ENCODE data around the gene PLCB1. TPM values are rescaled to one million over a fixed set of nuclear protein-coding genes. Genes with fewer than 3 reads are reported as not detected.

The PLCB1 gene
- total and polyA plus RNA-seq, 2 of the 4 experiments (the other 2 are of a cell fraction) = 5.6 to 16.1 TPM

GRCh38 chr20:8326191-8326590 is 194.1 kb downstream of the PLCB1 start:
- no peaks in the 10 kb centered on the region for H3K36me3 ChIP-seq (ENCODE audit: control insufficient read depth, insufficient read depth, low read length)
- peak; percentile 46 for ATAC-seq (ENCODE audit: low read depth)
- H4K20me1 ChIP-seq (ENCODE audit: insufficient read depth, low read length) = no peaks in the 10 kb centered on the region
- H3K27ac ChIP-seq (ENCODE audit: insufficient read depth, low read length) = no peak overlapping the region
- no peak overlapping the region for H3K9ac ChIP-seq (ENCODE audit: low read depth, low read length)
- no peak overlapping the region for H2AFZ ChIP-seq (replicated peaks; ENCODE audit: low read length, poor library complexity)
- no peak overlapping the region for H3K56ac ChIP-seq (ENCODE audit: extremely low read depth, insufficient read depth, low read length)
- no peak overlapping the region for H3K4me2 ChIP-seq (ENCODE audit: low read depth, low read length)
- no peak overlapping the region for H3K18ac ChIP-seq (ENCODE audit: low read depth, low read length)
- no peak overlapping the region for H2AK5ac ChIP-seq (ENCODE audit: low read depth, low read length)
- no peak overlapping the region for H4K8ac ChIP-seq (ENCODE audit: low read depth in 2 of 2, low read length in 2 of 2)
- no peak overlapping the region for H3K4me3 ChIP-seq (ENCODE audit: insufficient read depth, low read depth, low read length)
- H4K5ac ChIP-seq (ENCODE audit: low read depth, low read length) = no peak overlapping the region
- no peak overlapping the region for H2BK120ac ChIP-seq (ENCODE audit: low read depth, low read length)
- H2AK9ac ChIP-seq (replicated peaks; ENCODE audit: low read depth, low read length, poor library complexity) = no peak overlapping the region
- H4K91ac ChIP-seq (ENCODE audit: insufficient read depth, low read depth, low read length) = no peak overlapping the region
- in situ Hi-C loops (cut with MboI; ENCODE audit: low sequenced_read_pairs) (no loop called here), dilution Hi-C loops (cut with HindIII; ENCODE audit: low sequenced_read_pairs, unreplicated experiment) (no loop called here), intact Hi-C loops (cut with micrococcal nuclease) (no loop called here)
- no TSS peak for BruUV-seq (replicated peaks)
- no peak overlapping the region for H2BK15ac ChIP-seq (ENCODE audit: low read depth, low read length)
- H2BK5ac ChIP-seq (ENCODE audit: low read depth, low read length, poor library complexity, severe bottlenecking) = no peak overlapping the region
- no peak overlapping the region for H3K23ac ChIP-seq (ENCODE audit: low read depth, low read length)
- no peaks in the 10 kb centered on the region for H3K9me1 ChIP-seq (ENCODE audit: insufficient read depth, low read length)
- H3K4me1 ChIP-seq (ENCODE audit: control insufficient read depth, insufficient read depth, low read length) = no peaks in the 10 kb centered on the region
- H2BK20ac ChIP-seq (ENCODE audit: low read depth, low read length) = no peak overlapping the region
- ChIA-PET POLR2A (ENCODE audit: unreplicated experiment) (no interaction called here), CTCF (no interaction called here)
- H3K14ac ChIP-seq (replicated peaks; ENCODE audit: low read depth, low read length) = no peak overlapping the region
- H3K79me1 ChIP-seq (ENCODE audit: low read depth in 1 of 2, low read length in 2 of 2) = peaks cover 0 to 6% of the 10 kb centered on the region in 2 experiments; a peak in 2 of 4 replicates
- H3K4ac ChIP-seq (ENCODE audit: low read depth, low read length) = no peak overlapping the region
- H3K9me3 ChIP-seq (ENCODE audit: control insufficient read depth, insufficient read depth, low read length) = no peaks in the 10 kb centered on the region
- DNase-seq = no peak
- no CpG with 5 or more reads among the region's 3 CpGs for WGBS, 2 experiments (ENCODE audit: extremely low coverage in 2 of 2, insufficient read length in 1 of 2)
- TF ChIP-seq SMC3 (IDR thresholded peaks at IDR 0.05; ENCODE audit: low read depth, low read length) (no peak), CTCF (conservative IDR thresholded peaks at IDR 0.05; ENCODE audit: low read depth, low read length) (no peak), CEBPB (IDR thresholded peaks at IDR 0.05; ENCODE audit: low read depth, low read length) (no peak), MAZ (IDR thresholded peaks at IDR 0.05; ENCODE audit: borderline replicate concordance, low read depth, low read length) (no peak), POLR2A (IDR thresholded peaks at IDR 0.05; ENCODE audit: low read depth, low read length) (no peak), RFX5 (IDR thresholded peaks at IDR 0.05; ENCODE audit: low read depth, low read length) (no peak), RCOR1 (IDR thresholded peaks at IDR 0.05; ENCODE audit: insufficient replicate concordance, low read length) (no peak), CHD1 (IDR thresholded peaks at IDR 0.05; ENCODE audit: low read depth, low read length) (no peak), NFE2L2 (IDR thresholded peaks at IDR 0.05; ENCODE audit: low read depth, low read length) (no peak), BHLHE40 (IDR thresholded peaks at IDR 0.05; ENCODE audit: low read depth, low read length) (no peak), MAFK (IDR thresholded peaks at IDR 0.05; ENCODE audit: low read depth, low read length) (no peak), RAD21 (IDR thresholded peaks at IDR 0.05; ENCODE audit: low read length) (no peak), MXI1 (IDR thresholded peaks at IDR 0.05; ENCODE audit: borderline replicate concordance, low read depth, low read length) (no peak), FOS (IDR thresholded peaks at IDR 0.05; ENCODE audit: low read depth, low read length) (no peak)
- TF ChIP-seq, protein P1, sequence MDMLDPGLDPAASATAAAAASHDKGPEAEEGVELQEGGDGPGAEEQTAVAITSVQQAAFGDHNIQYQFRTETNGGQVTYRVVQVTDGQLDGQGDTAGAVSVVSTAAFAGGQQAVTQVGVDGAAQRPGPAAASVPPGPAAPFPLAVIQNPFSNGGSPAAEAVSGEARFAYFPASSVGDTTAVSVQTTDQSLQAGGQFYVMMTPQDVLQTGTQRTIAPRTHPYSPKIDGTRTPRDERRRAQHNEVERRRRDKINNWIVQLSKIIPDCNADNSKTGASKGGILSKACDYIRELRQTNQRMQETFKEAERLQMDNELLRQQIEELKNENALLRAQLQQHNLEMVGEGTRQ (IDR thresholded peaks at IDR 0.05; ENCODE audit: low read depth, low read length) = no peak
- TF ChIP-seq, protein P2, sequence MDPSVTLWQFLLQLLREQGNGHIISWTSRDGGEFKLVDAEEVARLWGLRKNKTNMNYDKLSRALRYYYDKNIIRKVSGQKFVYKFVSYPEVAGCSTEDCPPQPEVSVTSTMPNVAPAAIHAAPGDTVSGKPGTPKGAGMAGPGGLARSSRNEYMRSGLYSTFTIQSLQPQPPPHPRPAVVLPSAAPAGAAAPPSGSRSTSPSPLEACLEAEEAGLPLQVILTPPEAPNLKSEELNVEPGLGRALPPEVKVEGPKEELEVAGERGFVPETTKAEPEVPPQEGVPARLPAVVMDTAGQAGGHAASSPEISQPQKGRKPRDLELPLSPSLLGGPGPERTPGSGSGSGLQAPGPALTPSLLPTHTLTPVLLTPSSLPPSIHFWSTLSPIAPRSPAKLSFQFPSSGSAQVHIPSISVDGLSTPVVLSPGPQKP (IDR thresholded peaks at IDR 0.05; ENCODE audit: borderline replicate concordance, low read depth, low read length) = no peak
- no peaks in the 10 kb centered on the region for H3K27me3 ChIP-seq (ENCODE audit: control insufficient read depth, insufficient read depth, low read length)
